Esophagus squamous epithelium (tissue), 5 donors: ENCODE measurements around the gene DOCK10. TPM values are rescaled to one million over a fixed set of nuclear protein-coding genes. Genes with fewer than 3 reads are reported as not detected.
"Not testable (repeated sequence)": the region's sequence is repeated elsewhere in the genome, so short reads cannot be mapped to it uniquely, and the experiment has no call there.

Experiments used
- DNase-seq: peaks from one replicate; lab custom pipeline; 2025; lab: John Stamatoyannopoulos, UW
- H3K27ac ChIP-seq, 4 donors: fragments of 200-600 bp; sonication (generic); one replicate each; pipeline ENCODE4 v1.5.1; 2016 to 2019; ENCODE audit warnings: mild to moderate bottlenecking in 1 of 4
- H3K27me3 ChIP-seq, 4 donors: fragments of 200-600 bp; sonication (generic); 1 replicate in 3 of 4; 2 replicates in 1 of 4; pipeline versions ENCODE4 v1.5.1 to v1.6.0; 2017 to 2021; ENCODE audit warnings: antibody characterized with exemption in 1 of 4
- H3K36me3 ChIP-seq, 3 donors: fragments of 200-600 bp; sonication (generic); one replicate each; pipeline ENCODE4 v1.5.1; 2016 to 2019
- H3K4me1 ChIP-seq, 3 donors: fragments of 200-600 bp; sonication (generic); one replicate each; pipeline ENCODE4 v1.5.1; 2017 to 2019
- H3K4me3 ChIP-seq, 4 donors: fragments of 200-600 bp; sonication (generic); 1 replicate in 3 of 4; 2 replicates in 1 of 4; pipeline ENCODE4 v1.5.1; 2016 to 2019; ENCODE audit warnings: mild to moderate bottlenecking in 2 of 4, moderate library complexity in 1 of 4
- H3K9me3 ChIP-seq, 3 donors: fragments of 200-600 bp; sonication (generic); one replicate each; pipeline ENCODE4 v1.5.1; 2016 to 2019
- POLR2A ChIP-seq, 4 donors: fragments of 450-650 bp; IDR thresholded peaks; one replicate each; pipeline ENCODE4 v1.6.1; 2017; ENCODE audit warnings: antibody characterized with exemption in 4 of 4, mild to moderate bottlenecking in 4 of 4, moderate library complexity in 3 of 4
- WGBS, 2 donors: methylation state at CpG; one replicate each; pipeline ENCODE4 v1.1.5; 2018; 5-methylcytosine and 5-hydroxymethylcytosine counted together
- intact Hi-C: fragments of 100-400 bp; cut with DNase I; formaldehyde crosslinking; loops from one replicate; pipeline ENCODE4 v1.15.0; 2022
- total RNA-seq, 4 donors: library from RNA; depleted of rRNA; stranded (reverse); fragments of >200 nt; gene quantifications; one replicate each; pipeline ENCODE4 v1.1.0, GENCODE V29; 2016
- TF ChIP-seq, protein P1 (sequence below), 6 experiments: fragments of 450-650 bp in 4 of 6; fragments of 200-600 bp in 2 of 6; sonication (generic) in 2 of 6; IDR thresholded peaks; one replicate each; pipeline ENCODE4 v1.5.1; 2016 to 2019; ENCODE audit warnings: antibody characterized with exemption in 6 of 6, mild to moderate bottlenecking in 4 of 6, moderate library complexity in 4 of 6
- donor health status: DM: yes; HTN: yes; CAD: no.

Gene DOCK10
- total RNA-seq, 4 donors from 2014 or later, result 9.2 to 16.6 (median 11.7) TPM

DNA sequence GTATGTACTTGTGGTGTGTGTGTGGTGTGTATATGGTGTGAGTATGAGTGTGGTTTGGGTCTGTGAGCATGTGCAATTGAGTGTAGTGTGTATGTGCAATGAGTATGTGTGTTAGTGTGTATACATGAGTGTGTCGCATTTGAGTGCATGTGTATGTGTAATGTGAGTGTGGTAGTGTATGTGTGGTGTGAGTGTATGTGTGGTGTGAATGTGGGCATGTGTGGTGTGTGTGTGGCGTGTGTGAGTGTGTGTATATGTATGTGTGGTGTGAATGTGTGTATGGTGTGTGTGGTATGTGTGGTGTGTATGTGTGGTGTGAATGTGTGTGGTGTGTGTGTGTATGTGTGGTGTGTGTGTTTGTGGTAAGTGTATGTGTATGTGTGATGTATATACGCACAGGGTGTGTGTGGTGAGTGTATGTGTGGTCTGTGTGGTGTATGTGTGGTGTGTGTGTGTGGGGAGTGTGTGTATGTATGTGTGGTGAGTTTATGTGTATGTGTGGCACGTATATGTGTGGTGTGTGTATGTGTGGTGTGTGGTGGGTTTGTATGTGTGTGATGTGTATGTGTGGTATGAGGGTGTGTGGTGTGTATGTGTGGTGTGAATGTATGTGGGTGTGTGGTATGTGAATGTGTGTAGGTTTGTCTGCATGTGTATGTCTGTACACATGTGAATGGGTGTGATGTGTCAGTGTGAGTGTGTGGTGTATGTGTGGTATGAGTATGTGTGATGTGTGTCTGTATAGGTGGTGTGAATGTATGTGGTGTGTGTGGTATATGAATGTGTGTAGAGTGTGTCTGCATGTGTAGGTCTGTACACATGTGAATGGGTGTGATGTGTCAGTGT is 123.4 kb downstream of the DOCK10 start:
- H3K27ac ChIP-seq, result peak overlapping the region in 1 of 4 donors; percentile 14
- peaks cover 0 to 11% (median 0%) of the 10 kb centered on the region in 3 donors for H3K36me3 ChIP-seq
- no peaks in the 10 kb centered on the region for H3K9me3 ChIP-seq
- intact Hi-C loops, result no loop called here
- no peak for TF ChIP-seq POLR2A (IDR thresholded peaks at IDR 0.05)
- TF ChIP-seq, protein P1, sequence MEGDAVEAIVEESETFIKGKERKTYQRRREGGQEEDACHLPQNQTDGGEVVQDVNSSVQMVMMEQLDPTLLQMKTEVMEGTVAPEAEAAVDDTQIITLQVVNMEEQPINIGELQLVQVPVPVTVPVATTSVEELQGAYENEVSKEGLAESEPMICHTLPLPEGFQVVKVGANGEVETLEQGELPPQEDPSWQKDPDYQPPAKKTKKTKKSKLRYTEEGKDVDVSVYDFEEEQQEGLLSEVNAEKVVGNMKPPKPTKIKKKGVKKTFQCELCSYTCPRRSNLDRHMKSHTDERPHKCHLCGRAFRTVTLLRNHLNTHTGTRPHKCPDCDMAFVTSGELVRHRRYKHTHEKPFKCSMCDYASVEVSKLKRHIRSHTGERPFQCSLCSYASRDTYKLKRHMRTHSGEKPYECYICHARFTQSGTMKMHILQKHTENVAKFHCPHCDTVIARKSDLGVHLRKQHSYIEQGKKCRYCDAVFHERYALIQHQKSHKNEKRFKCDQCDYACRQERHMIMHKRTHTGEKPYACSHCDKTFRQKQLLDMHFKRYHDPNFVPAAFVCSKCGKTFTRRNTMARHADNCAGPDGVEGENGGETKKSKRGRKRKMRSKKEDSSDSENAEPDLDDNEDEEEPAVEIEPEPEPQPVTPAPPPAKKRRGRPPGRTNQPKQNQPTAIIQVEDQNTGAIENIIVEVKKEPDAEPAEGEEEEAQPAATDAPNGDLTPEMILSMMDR (IDR thresholded peaks at IDR 0.05), result no peak
- H3K4me1 ChIP-seq, result peaks cover 0 to 10% (median 0%) of the 10 kb centered on the region in 3 donors
- no peak overlapping the region for H3K4me3 ChIP-seq
- no peak for DNase-seq
- no peaks in the 10 kb centered on the region for H3K27me3 ChIP-seq
- WGBS, 2 donors, result 93 to 95% methylated on average over 4 of the region's 4 CpGs

DNA sequence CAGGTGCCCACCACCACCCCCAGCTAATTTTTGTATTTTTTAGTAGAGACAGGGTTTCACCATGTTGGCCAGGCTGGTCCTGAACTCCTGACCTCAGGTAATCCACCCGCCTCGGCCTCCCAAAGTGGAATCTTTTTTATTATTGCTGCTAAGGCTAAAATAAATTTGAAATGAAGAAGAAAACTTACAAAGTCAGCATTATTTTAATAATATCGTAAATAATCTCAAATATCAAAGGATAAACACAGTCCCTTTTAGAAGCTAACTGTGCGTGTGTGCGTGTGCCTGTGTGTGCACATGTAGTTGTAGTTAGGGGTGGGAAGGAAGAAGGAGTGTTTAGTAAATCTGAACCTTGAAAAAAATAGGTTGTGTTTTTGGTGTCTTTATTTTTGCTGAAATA is 125.0 kb downstream of the DOCK10 start:
- H3K4me1 ChIP-seq, H3K9me3 ChIP-seq, DNase-seq, H3K4me3 ChIP-seq, intact Hi-C loops, H3K27me3 ChIP-seq, H3K27ac ChIP-seq: not testable (repeated sequence)
- 94 to 97% methylated on average over 5 of the region's 5 CpGs for WGBS, 2 donors
- H3K36me3 ChIP-seq, result peaks cover 0 to 11% (median 0%) of the 10 kb centered on the region in 3 donors

DNA sequence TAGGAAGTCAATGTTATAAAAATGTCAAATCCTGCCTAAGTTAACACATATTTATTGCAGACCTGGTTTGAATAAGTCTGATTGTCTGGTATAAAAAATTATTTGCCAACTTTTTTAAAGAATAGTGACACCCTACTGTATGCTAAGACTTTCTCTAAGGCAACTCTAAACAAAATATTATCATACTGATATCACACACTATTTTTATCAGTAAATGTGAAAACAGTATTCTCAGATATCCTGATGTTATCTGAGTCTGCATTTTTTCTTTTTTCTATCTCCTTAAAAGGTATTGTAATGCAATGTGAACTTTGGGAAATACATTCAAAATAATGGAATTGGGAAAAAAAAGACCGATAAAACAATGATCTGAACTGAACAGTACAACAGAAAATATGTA is 127.1 kb downstream of the DOCK10 start:
- H3K4me3 ChIP-seq, result no peak overlapping the region
- WGBS, 2 donors, result 93 to 97% methylated on average over 1 of the region's 1 CpG
- H3K27me3 ChIP-seq, result no peaks in the 10 kb centered on the region
- H3K9me3 ChIP-seq, result no peaks in the 10 kb centered on the region
- TF ChIP-seq POLR2A (IDR thresholded peaks at IDR 0.05), result no peak
- TF ChIP-seq, protein P1 (IDR thresholded peaks at IDR 0.05), result no peak
- H3K27ac ChIP-seq, result no peak overlapping the region
- DNase-seq, result no peak
- H3K4me1 ChIP-seq, result peaks cover 6 to 21% (median 11%) of the 10 kb centered on the region in 3 donors
- intact Hi-C loops, result no loop called here
- H3K36me3 ChIP-seq, result peaks cover 0 to 11% (median 0%) of the 10 kb centered on the region in 3 donors

DNA sequence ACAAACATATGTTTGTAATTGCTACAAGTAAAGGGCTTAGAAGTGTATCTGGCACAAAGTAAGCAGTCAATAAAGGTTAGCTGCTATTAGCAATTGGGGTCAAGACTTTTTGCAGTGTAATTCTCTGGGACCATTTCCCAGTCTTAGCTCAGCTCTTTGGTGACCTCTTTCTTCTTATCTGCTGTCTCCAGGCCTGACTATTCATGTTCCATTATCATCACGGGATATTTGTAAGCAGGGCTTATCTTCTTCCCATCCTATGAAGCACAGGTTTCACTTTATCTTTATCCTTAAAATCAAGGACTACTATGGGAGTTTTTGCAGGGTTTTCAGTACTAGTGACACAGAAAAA is 131.7 kb downstream of the DOCK10 start:
- Histone ChIP-seq H3K4me1 (peaks cover 10 to 34% (median 17%) of the 10 kb centered on the region in 3 donors), H3K27ac (peak overlapping the region in 3 of 4 donors; percentile 49 to 75 (median 65)), H3K4me3 (no peak overlapping the region), H3K9me3 (no peaks in the 10 kb centered on the region), H3K36me3 (peaks cover 0 to 1% (median 0%) of the 10 kb centered on the region in 3 donors), H3K27me3 (no peaks in the 10 kb centered on the region)
- DNase-seq, result no peak
- WGBS, 2 donors, result 5 to 12% methylated on average over 1 of the region's 1 CpG
- TF ChIP-seq, protein P1 (IDR thresholded peaks at IDR 0.05), result no peak
- TF ChIP-seq POLR2A (IDR thresholded peaks at IDR 0.05), result no peak
- intact Hi-C loops, result no loop called here

DNA sequence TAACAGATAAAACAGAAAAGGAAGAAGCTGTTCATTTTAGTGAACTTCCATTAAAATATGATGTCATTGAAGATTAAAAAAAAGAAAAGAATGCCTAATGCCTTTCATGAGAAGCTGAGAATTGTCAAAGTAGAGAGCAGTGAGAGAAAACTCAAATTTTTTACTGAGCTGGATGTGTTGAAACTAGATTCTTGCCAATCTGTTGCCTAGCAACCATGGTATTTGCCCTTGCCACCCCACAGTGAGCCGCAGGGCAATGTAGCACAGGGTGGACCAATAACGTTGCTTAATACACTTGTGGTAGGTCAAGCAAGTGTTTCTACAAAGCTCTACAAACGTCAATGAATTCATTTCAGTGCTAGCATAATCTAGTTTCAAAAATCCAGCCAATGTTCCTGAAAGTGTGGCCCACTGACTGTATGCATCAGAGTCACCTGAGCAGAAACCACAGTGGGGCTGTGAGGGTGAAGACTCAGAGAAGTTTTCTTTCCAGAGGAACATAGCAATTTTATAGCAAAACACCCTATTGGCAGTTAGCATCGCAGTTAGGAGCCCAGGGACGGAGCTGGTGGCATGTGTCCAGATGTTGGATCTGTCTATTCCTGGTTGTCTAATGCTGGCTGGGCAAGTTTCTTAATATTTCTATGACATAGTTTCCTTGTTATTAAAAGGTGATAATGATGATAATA is 132.2 kb downstream of the DOCK10 start:
- peaks cover 10 to 34% (median 17%) of the 10 kb centered on the region in 3 donors for H3K4me1 ChIP-seq
- no peaks in the 10 kb centered on the region for H3K36me3 ChIP-seq
- WGBS, 2 donors, result 8 to 17% methylated on average over 5 of the region's 5 CpGs
- DNase-seq, result no peak
- no peaks in the 10 kb centered on the region for H3K27me3 ChIP-seq
- intact Hi-C loops, result no loop called here
- peak overlapping the region in 1 of 4 donors; percentile 29 for H3K4me3 ChIP-seq
- no peaks in the 10 kb centered on the region for H3K9me3 ChIP-seq
- no peak for TF ChIP-seq POLR2A (IDR thresholded peaks at IDR 0.05)
- TF ChIP-seq, protein P1 (IDR thresholded peaks at IDR 0.05), result no peak
- peak overlapping the region; percentile 2 to 75 (median 57) for H3K27ac ChIP-seq
